ENCODE data around the gene ZMYM4.

DNA sequence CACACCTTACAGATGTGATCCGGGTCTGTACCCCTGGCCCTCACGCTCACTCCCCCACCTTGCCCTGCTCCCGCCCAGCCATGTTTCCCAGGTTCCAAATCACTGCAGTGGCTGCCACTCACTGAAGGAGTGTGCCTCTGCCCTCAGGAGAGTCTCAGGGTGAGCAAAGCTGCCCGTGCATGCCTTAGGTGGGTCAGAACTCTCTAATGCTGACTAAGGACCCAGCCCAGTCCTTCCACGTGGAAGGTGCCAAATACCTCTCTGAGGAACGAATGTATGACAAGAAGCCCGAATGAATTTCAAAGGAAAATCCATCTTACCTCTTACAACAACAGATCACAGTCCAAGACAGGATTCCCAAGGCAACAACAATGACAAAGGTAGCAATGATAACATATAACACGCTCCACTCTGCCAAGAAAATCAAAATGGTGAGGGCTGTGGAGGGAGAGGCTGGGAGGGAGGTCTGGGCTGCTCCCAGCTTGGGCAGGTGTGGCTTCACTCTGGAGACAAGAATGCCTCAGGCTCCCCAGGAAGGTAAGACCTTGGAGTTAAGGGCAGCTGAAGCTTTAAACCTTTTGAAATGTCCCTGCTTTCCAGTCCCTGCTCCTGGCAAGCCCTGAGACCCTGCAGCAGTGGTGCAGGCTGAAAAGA, 173.5 kb downstream of the ZMYM4 start:
- TF ChIP-seq POLR2A (IDR thresholded peaks at IDR 0.05) = no peak
- TF ChIP-seq, protein P1, sequence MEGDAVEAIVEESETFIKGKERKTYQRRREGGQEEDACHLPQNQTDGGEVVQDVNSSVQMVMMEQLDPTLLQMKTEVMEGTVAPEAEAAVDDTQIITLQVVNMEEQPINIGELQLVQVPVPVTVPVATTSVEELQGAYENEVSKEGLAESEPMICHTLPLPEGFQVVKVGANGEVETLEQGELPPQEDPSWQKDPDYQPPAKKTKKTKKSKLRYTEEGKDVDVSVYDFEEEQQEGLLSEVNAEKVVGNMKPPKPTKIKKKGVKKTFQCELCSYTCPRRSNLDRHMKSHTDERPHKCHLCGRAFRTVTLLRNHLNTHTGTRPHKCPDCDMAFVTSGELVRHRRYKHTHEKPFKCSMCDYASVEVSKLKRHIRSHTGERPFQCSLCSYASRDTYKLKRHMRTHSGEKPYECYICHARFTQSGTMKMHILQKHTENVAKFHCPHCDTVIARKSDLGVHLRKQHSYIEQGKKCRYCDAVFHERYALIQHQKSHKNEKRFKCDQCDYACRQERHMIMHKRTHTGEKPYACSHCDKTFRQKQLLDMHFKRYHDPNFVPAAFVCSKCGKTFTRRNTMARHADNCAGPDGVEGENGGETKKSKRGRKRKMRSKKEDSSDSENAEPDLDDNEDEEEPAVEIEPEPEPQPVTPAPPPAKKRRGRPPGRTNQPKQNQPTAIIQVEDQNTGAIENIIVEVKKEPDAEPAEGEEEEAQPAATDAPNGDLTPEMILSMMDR (IDR thresholded peaks at IDR 0.05) = no peak
